HepG2 (cell line): ENCODE measurements around the gene EMILIN1. TPM values are rescaled to one million over a fixed set of nuclear protein-coding genes. Genes with fewer than 3 reads are reported as not detected.
A peak's percentile ranks its signal among the peaks of the same experiment; 100 is the strongest.

Experiments used
- BORCS8-MEF2B ChIP-seq: sonication (generic); formaldehyde crosslinking; IDR thresholded peaks from 2 replicates; pipeline ENCODE4 v1.8.0; 2022; ENCODE audit warnings: mild to moderate bottlenecking, missing genetic modification reagents
- CENPBD1 ChIP-seq: sonication (generic); formaldehyde crosslinking; IDR thresholded peaks from 2 replicates; pipeline ENCODE4 v1.8.0; 2022; ENCODE audit warnings: missing genetic modification reagents, low read depth, mild to moderate bottlenecking, borderline replicate concordance
- CHCHD3 ChIP-seq: sonication (generic); formaldehyde crosslinking; IDR thresholded peaks from 2 replicates; pipeline ENCODE4 v1.8.0; 2022; ENCODE audit warnings: mild to moderate bottlenecking, missing genetic modification reagents, moderate library complexity
- FOXP1 ChIP-seq, 2 experiments: fragments of 450-650 bp in 1 of 2; IDR thresholded peaks; 2 replicates each; pipeline ENCODE4 v1.6.1; 2017 to 2018; ENCODE audit warnings: antibody characterized with exemption in 1 of 2
- GABPB1 ChIP-seq: IDR thresholded peaks from 2 replicates; pipeline ENCODE4 v1.6.1; 2016; ENCODE audit warnings: mild to moderate bottlenecking, missing genetic modification reagents, moderate library complexity, missing compliant biosample characterization
- MED1 ChIP-seq: sonication (generic); formaldehyde crosslinking; IDR thresholded peaks from 2 replicates; pipeline ENCODE4 v1.4.0; 2020; ENCODE audit warnings: missing genetic modification reagents
- NR3C1 ChIP-seq: sonication (generic); formaldehyde crosslinking; IDR thresholded peaks from 2 replicates; pipeline ENCODE4 v1.4.0; 2020; ENCODE audit warnings: missing genetic modification reagents
- PHF8 ChIP-seq: sonication (generic); formaldehyde crosslinking; IDR thresholded peaks from 2 replicates; pipeline ENCODE4 v1.5.0; 2020; ENCODE audit warnings: missing genetic modification reagents
- SAFB2 ChIP-seq: sonication (generic); formaldehyde crosslinking; IDR thresholded peaks from 2 replicates; pipeline ENCODE4 v1.5.1; 2020; ENCODE audit warnings: missing genetic modification reagents, low read depth, mild to moderate bottlenecking, borderline replicate concordance
- SALL2 ChIP-seq: sonication (generic); formaldehyde crosslinking; IDR thresholded peaks from 2 replicates; pipeline ENCODE4 v1.8.1; 2023; ENCODE audit warnings: mild to moderate bottlenecking, missing genetic modification reagents, inconsistent platforms
- STAT5B ChIP-seq: sonication (generic); formaldehyde crosslinking; IDR thresholded peaks from 2 replicates; pipeline ENCODE4 v1.4.0; 2020; ENCODE audit warnings: missing genetic modification reagents
- ZNF280B ChIP-seq: sonication (generic); formaldehyde crosslinking; IDR thresholded peaks from 2 replicates; pipeline ENCODE4 v1.5.0; 2020; ENCODE audit warnings: missing genetic modification reagents, mild to moderate bottlenecking, borderline replicate concordance
- ZNF460 ChIP-seq: sonication (generic); formaldehyde crosslinking; IDR thresholded peaks from 2 replicates; pipeline ENCODE4 v1.5.1; 2020; ENCODE audit warnings: missing genetic modification reagents, mild to moderate bottlenecking, borderline replicate concordance
- ZNF563 ChIP-seq: sonication (generic); formaldehyde crosslinking; IDR thresholded peaks from 2 replicates; pipeline ENCODE4 v1.8.0; 2022; ENCODE audit warnings: mild to moderate bottlenecking, moderate library complexity, missing genetic modification reagents
- ZNF788 ChIP-seq: sonication (generic); formaldehyde crosslinking; IDR thresholded peaks from 2 replicates; pipeline ENCODE4 v1.5.0; 2020; ENCODE audit warnings: mild to moderate bottlenecking, missing genetic modification reagents, borderline replicate concordance
- polyA plus RNA-seq, 8 experiments: library from polyadenylated mRNA; depleted of rRNA in 3 of 8; stranded (reverse) in 7 of 8; unstranded in 1 of 8; fragments of >200 nt; fragmentation: Illumina TruSeq in 4 of 8; extraction: Trizol in 4 of 8; gene quantifications; 2 replicates each; pipeline versions ENCODE4 v1.2.1 to v1.2.3, GENCODE V29; 2011 to 2016; ENCODE audit warnings: low read depth in 4 of 8, missing spikeins in 1 of 8, mixed read lengths in 1 of 8; ENCODE audit not compliant: insufficient read depth in 1 of 8
- total RNA-seq, 5 experiments: library from RNA; depleted of rRNA; stranded (reverse); fragments of >200 nt; fragmentation: Illumina TruSeq; extraction: Trizol; gene quantifications; 2 replicates each; pipeline ENCODE4 v1.2.3, GENCODE V29; 2016; ENCODE audit warnings: low read depth in 1 of 5
- TF ChIP-seq, protein P1 (sequence below): sonication (generic); formaldehyde crosslinking; IDR thresholded peaks from 2 replicates; pipeline ENCODE4 v1.8.0; 2022; ENCODE audit warnings: missing genetic modification reagents, mild to moderate bottlenecking, moderate library complexity, borderline replicate concordance
- TF ChIP-seq, protein P2 (sequence below): IDR thresholded peaks from 2 replicates; pipeline ENCODE4 v1.6.1; 2016; ENCODE audit warnings: missing compliant biosample characterization, missing genetic modification reagents, borderline replicate concordance
- TF ChIP-seq, protein P3 (sequence below): sonication (generic); formaldehyde crosslinking; IDR thresholded peaks from 2 replicates; pipeline ENCODE4 v1.4.0; 2020; ENCODE audit warnings: missing genetic modification reagents, borderline replicate concordance

EMILIN1 gene
- total and polyA plus RNA-seq, 2 of the 13 experiments (the other 11 are each of a cell fraction or from before 2014, with no cell fraction given): 8.1 to 9.7 TPM

DNA sequence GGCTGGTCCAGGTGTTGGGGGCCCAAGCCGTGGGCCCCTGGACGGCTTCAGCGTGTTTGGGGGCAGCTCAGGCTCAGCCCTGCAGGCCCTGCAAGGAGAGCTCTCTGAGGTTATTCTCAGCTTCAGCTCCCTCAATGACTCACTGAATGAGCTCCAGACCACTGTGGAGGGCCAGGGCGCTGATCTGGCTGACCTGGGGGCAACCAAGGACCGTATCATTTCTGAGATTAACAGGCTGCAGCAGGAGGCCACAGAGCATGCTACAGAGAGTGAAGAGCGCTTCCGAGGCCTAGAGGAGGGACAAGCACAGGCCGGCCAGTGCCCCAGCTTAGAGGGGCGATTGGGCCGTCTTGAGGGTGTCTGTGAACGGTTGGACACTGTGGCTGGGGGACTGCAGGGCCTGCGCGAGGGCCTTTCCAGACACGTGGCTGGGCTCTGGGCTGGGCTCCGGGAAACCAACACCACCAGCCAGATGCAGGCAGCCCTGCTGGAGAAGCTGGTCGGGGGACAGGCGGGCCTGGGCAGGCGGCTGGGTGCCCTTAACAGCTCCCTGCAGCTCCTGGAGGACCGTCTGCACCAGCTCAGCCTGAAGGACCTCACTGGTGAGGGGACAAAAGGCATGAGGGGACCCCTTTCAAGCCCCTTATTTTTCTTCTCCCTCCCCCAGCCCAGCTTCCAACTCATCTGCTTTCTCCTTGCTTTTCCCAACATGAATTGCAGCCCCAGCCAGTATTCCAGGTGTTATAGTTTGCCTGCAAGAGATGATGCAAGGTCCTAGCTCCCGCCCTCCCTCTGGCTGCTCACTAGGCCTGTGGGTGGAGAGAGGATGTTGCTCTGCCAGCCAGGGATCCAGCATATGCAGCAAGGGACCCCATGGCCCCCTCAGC is 5.2 kb downstream of the EMILIN1 start (continued):
- TF ChIP-seq SAFB2 (CRISPR knock-in tag): 0 out of 2 replicates have a peak, but pooled peaks have one; percentile 15
- TF ChIP-seq MED1 (CRISPR knock-in tag): peak; percentile 37; the same call in 1 of the 2 replicates
- no peak for TF ChIP-seq ZNF563
- no peak for TF ChIP-seq ZNF460 (CRISPR knock-in tag)
- no peak for TF ChIP-seq PHF8 (CRISPR knock-in tag)
- no peak for TF ChIP-seq BORCS8-MEF2B (CRISPR knock-in tag)
- 0 out of 2 replicates have a peak, but pooled peaks have one; percentile 34 for TF ChIP-seq SALL2
- TF ChIP-seq STAT5B (CRISPR knock-in tag): no peak
- TF ChIP-seq CHCHD3 (CRISPR knock-in tag): peak; percentile 58; the same call in 1 of the 2 replicates
- TF ChIP-seq ZNF280B (CRISPR knock-in tag): peak; percentile 14; the same call in 1 of the 2 replicates
- TF ChIP-seq FOXP1 (IDR thresholded peaks at IDR 0.05): no peak
- TF ChIP-seq FOXP1 (CRISPR knock-in tag; IDR thresholded peaks at IDR 0.05): no peak
- TF ChIP-seq, protein P1, sequence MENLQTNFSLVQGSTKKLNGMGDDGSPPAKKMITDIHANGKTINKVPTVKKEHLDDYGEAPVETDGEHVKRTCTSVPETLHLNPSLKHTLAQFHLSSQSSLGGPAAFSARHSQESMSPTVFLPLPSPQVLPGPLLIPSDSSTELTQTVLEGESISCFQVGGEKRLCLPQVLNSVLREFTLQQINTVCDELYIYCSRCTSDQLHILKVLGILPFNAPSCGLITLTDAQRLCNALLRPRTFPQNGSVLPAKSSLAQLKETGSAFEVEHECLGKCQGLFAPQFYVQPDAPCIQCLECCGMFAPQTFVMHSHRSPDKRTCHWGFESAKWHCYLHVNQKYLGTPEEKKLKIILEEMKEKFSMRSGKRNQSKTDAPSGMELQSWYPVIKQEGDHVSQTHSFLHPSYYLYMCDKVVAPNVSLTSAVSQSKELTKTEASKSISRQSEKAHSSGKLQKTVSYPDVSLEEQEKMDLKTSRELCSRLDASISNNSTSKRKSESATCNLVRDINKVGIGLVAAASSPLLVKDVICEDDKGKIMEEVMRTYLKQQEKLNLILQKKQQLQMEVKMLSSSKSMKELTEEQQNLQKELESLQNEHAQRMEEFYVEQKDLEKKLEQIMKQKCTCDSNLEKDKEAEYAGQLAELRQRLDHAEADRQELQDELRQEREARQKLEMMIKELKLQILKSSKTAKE (CRISPR knock-in tag): no peak
- 0 out of 2 replicates have a peak, but pooled peaks have one; percentile 33 for TF ChIP-seq ZNF788 (CRISPR knock-in tag)
- TF ChIP-seq, protein P2, sequence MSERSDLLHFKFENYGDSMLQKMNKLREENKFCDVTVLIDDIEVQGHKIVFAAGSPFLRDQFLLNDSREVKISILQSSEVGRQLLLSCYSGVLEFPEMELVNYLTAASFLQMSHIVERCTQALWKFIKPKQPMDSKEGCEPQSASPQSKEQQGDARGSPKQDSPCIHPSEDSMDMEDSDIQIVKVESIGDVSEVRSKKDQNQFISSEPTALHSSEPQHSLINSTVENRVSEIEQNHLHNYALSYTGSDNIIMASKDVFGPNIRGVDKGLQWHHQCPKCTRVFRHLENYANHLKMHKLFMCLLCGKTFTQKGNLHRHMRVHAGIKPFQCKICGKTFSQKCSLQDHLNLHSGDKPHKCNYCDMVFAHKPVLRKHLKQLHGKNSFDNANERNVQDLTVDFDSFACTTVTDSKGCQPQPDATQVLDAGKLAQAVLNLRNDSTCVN: no peak
- TF ChIP-seq NR3C1 (CRISPR knock-in tag): no peak
- TF ChIP-seq GABPB1: peak; percentile 30; the same call in 1 of the 2 replicates
- TF ChIP-seq, protein P3, sequence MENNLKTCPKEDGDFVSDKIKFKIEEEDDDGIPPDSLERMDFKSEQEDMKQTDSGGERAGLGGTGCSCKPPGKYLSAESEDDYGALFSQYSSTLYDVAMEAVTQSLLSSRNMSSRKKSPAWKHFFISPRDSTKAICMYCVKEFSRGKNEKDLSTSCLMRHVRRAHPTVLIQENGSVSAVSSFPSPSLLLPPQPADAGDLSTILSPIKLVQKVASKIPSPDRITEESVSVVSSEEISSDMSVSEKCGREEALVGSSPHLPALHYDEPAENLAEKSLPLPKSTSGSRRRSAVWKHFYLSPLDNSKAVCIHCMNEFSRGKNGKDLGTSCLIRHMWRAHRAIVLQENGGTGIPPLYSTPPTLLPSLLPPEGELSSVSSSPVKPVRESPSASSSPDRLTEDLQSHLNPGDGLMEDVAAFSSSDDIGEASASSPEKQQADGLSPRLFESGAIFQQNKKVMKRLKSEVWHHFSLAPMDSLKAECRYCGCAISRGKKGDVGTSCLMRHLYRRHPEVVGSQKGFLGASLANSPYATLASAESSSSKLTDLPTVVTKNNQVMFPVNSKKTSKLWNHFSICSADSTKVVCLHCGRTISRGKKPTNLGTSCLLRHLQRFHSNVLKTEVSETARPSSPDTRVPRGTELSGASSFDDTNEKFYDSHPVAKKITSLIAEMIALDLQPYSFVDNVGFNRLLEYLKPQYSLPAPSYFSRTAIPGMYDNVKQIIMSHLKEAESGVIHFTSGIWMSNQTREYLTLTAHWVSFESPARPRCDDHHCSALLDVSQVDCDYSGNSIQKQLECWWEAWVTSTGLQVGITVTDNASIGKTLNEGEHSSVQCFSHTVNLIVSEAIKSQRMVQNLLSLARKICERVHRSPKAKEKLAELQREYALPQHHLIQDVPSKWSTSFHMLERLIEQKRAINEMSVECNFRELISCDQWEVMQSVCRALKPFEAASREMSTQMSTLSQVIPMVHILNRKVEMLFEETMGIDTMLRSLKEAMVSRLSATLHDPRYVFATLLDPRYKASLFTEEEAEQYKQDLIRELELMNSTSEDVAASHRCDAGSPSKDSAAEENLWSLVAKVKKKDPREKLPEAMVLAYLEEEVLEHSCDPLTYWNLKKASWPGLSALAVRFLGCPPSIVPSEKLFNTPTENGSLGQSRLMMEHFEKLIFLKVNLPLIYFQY: 0 out of 2 replicates have a peak, but pooled peaks have one; percentile 35
- TF ChIP-seq CENPBD1 (CRISPR knock-in tag): no peak
